ENCODE data around the gene GPRIN1.

DNA sequence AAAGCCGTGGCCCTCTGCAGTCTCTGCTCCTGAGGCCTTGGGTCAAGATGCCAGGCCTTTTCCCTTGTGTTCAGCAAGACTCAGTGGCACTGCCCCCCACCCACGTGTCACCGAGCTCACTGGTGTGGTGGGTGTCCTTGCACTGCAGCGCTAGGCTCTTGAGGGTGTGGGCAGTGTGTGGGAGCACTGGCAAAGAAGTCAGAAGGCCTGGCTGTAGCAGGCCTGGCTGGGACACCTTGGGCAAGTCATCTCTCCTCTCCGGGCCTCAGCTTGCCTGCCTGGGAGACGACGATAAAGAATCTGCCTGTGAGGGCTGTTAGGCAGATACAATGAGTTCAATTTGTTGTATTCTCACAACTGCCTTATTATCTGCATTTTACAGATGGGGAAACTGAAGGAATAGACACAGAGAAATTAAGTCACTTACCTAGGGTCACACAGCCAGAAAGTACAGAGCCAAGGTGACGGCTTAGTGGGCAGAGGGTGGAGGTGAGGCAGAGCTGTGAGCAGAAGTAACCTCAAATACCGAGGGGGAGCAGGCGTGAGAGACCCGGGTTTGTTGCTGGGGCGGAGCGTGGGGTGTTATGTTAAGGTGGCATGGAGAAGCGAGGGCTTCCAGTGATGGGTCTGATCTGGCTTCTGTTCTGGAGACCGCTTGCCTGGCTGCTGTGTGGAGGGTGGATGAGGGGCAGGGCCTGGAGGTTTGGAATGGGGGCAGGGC lies 38.7 kb upstream of the GPRIN1 start:
- no peak for TF ChIP-seq CEBPB (IDR thresholded peaks at IDR 0.05)
- no peak for TF ChIP-seq RAD21 (IDR thresholded peaks at IDR 0.05; ENCODE audit: low read depth)
- no peak for TF ChIP-seq TAF1 (IDR thresholded peaks at IDR 0.05; ENCODE audit: low read depth)
- no peak for TF ChIP-seq EP300 (IDR thresholded peaks at IDR 0.05; ENCODE audit: borderline replicate concordance)
- TF ChIP-seq, protein P1, sequence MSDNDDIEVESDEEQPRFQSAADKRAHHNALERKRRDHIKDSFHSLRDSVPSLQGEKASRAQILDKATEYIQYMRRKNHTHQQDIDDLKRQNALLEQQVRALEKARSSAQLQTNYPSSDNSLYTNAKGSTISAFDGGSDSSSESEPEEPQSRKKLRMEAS (IDR thresholded peaks at IDR 0.05), result no peak
- TF ChIP-seq TEAD4 (IDR thresholded peaks at IDR 0.05), result no peak
- TF ChIP-seq EGR1 (IDR thresholded peaks at IDR 0.05), result no peak
- TF ChIP-seq, protein P2, sequence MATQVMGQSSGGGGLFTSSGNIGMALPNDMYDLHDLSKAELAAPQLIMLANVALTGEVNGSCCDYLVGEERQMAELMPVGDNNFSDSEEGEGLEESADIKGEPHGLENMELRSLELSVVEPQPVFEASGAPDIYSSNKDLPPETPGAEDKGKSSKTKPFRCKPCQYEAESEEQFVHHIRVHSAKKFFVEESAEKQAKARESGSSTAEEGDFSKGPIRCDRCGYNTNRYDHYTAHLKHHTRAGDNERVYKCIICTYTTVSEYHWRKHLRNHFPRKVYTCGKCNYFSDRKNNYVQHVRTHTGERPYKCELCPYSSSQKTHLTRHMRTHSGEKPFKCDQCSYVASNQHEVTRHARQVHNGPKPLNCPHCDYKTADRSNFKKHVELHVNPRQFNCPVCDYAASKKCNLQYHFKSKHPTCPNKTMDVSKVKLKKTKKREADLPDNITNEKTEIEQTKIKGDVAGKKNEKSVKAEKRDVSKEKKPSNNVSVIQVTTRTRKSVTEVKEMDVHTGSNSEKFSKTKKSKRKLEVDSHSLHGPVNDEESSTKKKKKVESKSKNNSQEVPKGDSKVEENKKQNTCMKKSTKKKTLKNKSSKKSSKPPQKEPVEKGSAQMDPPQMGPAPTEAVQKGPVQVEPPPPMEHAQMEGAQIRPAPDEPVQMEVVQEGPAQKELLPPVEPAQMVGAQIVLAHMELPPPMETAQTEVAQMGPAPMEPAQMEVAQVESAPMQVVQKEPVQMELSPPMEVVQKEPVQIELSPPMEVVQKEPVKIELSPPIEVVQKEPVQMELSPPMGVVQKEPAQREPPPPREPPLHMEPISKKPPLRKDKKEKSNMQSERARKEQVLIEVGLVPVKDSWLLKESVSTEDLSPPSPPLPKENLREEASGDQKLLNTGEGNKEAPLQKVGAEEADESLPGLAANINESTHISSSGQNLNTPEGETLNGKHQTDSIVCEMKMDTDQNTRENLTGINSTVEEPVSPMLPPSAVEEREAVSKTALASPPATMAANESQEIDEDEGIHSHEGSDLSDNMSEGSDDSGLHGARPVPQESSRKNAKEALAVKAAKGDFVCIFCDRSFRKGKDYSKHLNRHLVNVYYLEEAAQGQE (IDR thresholded peaks at IDR 0.05; ENCODE audit: low read depth), result no peak

Measured in Ishikawa (cell line).